Fibroblast of pulmonary artery (primary cell): Measurements from ENCODE around the gene STAT5B.

Experiments used
- DNase-seq: peaks from one replicate; pipeline ENCODE4 v3.0.0-alpha.2; 2010; ENCODE audit warnings: low read depth
- H3K4me3 ChIP-seq: replicated peaks from 2 replicates; pipeline ENCODE4 v1.5.1; 2011; ENCODE audit warnings: low read depth, mild to moderate bottlenecking, control low read depth, low read length, moderate library complexity
- TF ChIP-seq, protein P1 (sequence below): IDR thresholded peaks from 2 replicates; pipeline ENCODE4 v1.5.1; 2011; ENCODE audit warnings: mild to moderate bottlenecking, control low read depth, low read length, inconsistent platforms; ENCODE audit errors: missing control alignments

STAT5B gene

GRCh38 chr17:42311240-42312034 is 35.2 kb upstream of the STAT5B start:
- TF ChIP-seq, protein P1, sequence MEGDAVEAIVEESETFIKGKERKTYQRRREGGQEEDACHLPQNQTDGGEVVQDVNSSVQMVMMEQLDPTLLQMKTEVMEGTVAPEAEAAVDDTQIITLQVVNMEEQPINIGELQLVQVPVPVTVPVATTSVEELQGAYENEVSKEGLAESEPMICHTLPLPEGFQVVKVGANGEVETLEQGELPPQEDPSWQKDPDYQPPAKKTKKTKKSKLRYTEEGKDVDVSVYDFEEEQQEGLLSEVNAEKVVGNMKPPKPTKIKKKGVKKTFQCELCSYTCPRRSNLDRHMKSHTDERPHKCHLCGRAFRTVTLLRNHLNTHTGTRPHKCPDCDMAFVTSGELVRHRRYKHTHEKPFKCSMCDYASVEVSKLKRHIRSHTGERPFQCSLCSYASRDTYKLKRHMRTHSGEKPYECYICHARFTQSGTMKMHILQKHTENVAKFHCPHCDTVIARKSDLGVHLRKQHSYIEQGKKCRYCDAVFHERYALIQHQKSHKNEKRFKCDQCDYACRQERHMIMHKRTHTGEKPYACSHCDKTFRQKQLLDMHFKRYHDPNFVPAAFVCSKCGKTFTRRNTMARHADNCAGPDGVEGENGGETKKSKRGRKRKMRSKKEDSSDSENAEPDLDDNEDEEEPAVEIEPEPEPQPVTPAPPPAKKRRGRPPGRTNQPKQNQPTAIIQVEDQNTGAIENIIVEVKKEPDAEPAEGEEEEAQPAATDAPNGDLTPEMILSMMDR = no peak
- no peak overlapping the region for H3K4me3 ChIP-seq
- peak; percentile 96 for DNase-seq

DNA sequence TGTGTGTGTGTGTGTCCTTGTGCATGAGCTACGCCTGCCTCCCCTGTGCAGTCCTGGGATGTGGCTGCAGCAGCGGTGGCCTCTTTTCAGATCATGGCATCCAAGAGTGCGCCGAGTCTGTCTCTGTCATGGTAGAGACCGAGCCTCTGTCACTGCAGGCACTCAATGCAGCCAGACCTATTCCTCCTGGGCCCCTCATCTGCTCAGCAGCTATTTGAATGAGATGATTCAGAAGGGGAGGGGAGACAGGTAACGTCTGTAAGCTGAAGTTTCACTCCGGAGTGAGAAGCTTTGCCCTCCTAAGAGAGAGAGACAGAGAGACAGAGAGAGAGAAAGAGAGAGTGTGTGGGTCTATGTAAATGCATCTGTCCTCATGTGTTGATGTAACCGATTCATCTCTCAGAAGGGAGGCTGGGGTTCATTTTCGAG is 34.6 kb upstream of the STAT5B start:
- no peak overlapping the region for H3K4me3 ChIP-seq
- TF ChIP-seq, protein P1 = no peak
- DNase-seq = no peak

DNA sequence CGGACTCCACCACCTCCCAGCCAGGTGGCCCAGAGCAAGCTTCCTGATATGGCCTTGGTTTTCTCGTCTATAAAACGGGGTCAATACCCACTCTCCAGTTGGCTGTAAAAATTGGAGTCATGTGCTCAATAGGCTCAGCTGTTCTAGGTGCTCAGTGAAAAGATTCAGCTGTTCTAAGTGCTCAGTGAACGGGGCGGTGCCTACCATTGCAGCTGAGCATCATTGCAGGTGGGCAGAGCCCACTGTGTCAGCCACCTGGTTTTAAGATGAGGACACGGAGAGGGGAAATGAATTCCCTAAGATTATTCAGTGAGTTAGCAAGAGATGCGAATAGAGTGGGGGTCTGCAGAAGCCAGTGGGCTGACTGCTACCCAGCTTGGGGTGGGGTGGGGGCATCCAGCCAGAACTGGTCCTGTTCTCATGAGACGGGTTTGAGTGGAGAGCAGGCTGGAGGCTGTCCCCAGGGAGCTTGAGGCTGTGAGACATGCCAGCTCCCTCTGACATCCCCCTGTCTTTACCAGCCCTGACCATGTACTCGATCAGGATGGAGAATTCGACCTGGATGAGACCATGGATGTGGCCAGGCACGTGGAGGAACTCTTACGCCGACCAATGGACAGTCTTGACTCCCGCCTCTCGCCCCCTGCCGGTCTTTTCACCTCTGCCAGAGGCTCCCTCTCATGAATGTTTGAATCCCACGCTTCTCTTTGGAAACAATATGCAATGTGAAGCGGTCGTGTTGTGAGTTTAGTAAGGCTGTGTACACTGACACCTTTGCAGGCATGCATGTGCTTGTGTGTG is 34.0 kb upstream of the STAT5B start:
- DNase-seq = no peak
- no peak overlapping the region for H3K4me3 ChIP-seq
- TF ChIP-seq, protein P1 = peak; percentile 23

DNA sequence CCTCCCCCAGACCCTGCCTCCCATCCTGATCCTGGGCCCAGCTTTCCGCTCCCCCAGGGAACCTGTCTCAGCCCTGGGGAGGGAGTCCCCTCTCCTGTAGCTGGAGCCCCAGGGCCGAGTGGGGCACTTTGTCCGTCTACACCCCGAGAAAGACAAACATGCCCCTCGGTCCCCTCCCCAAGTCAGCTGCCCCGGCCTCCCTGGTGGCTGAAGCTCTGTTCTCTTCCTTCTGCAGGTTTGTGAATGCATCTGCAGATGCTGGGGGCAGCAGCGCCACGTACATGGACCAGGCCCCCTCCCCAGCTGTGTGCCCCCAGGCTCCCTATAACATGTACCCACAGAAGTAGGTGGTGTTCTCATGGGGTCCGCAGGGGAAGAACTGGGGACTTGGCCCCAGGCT is 33.0 kb upstream of the STAT5B start:
- TF ChIP-seq, protein P1 = no peak
- no peak for DNase-seq
- H3K4me3 ChIP-seq = no peak overlapping the region

DNA sequence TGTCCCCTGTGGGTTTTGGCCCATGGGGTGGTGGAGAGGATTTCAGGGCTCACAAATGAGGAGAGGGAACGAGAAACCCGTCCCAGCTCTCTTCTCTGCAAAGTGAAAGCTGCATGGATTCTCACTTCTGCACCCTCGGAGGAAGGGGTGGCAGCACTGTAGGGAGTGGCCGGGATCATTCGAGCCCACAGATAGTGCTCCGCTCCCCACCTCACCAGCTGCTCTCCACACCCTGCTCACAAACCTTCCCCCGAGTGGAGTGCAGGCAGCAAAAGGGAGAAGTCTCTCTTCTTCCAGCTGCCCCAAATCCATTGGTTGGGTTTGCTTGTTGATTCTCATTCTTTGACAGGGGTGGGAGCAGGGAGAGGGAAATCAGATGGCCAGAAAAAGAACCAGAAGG is 32.3 kb upstream of the STAT5B start:
- TF ChIP-seq, protein P1 = no peak
- H3K4me3 ChIP-seq = no peak overlapping the region
- no peak for DNase-seq

GRCh38 chr17:42307362-42307927 is 31.3 kb upstream of the STAT5B start:
- no peak for DNase-seq
- no peak overlapping the region for H3K4me3 ChIP-seq
- TF ChIP-seq, protein P1 = no peak
